Smooth muscle cell (in vitro differentiated cells): ENCODE results near the gene SERINC4. TPM values are rescaled to one million over a fixed set of nuclear protein-coding genes. Genes with fewer than 3 reads are reported as not detected.

Experiments used
- DNase-seq: peaks from one replicate; lab custom pipeline; 2025; ENCODE audit not compliant: unreplicated experiment; lab: John Stamatoyannopoulos, UW
- H2AFZ ChIP-seq: fragments of 200-600 bp; sonication (generic); 2 replicates; pipeline ENCODE4 v1.6.0; 2016; ENCODE audit warnings: antibody characterized with exemption, low read depth, mild to moderate bottlenecking
- H3F3A ChIP-seq: fragments of 200-600 bp; sonication (generic); 2 replicates; pipeline ENCODE4 v1.6.0; 2017; ENCODE audit warnings: antibody characterized with exemption, low read depth
- H3K27ac ChIP-seq: fragments of 200-600 bp; sonication (generic); 2 replicates; pipeline ENCODE4 v1.5.1; 2016; ENCODE audit warnings: low read depth, mild to moderate bottlenecking
- H3K27me3 ChIP-seq: fragments of 200-600 bp; sonication (generic); 2 replicates; pipeline ENCODE4 v1.6.1; 2016; ENCODE audit warnings: low read depth, mild to moderate bottlenecking
- H3K36me3 ChIP-seq: fragments of 200-600 bp; sonication (generic); 2 replicates; pipeline ENCODE4 v1.5.1; 2016; ENCODE audit warnings: low read depth
- H3K4me1 ChIP-seq: fragments of 200-600 bp; sonication (generic); 2 replicates; pipeline ENCODE4 v1.5.1; 2016; ENCODE audit warnings: low read depth
- H3K4me2 ChIP-seq: fragments of 200-600 bp; sonication (generic); 2 replicates; pipeline ENCODE4 v1.6.0; 2016; ENCODE audit warnings: mild to moderate bottlenecking
- H3K4me3 ChIP-seq: fragments of 200-600 bp; sonication (generic); 2 replicates; pipeline ENCODE4 v1.5.1; 2016; ENCODE audit warnings: mild to moderate bottlenecking
- H3K79me2 ChIP-seq: fragments of 200-600 bp; sonication (generic); 2 replicates; pipeline ENCODE4 v1.6.0; 2016; ENCODE audit warnings: low read depth, mild to moderate bottlenecking
- H3K9ac ChIP-seq: fragments of 200-600 bp; sonication (generic); 2 replicates; pipeline ENCODE4 v1.6.0; 2016; ENCODE audit warnings: low read depth
- H3K9me3 ChIP-seq: fragments of 200-600 bp; sonication (generic); replicated peaks from 2 replicates; pipeline ENCODE4 v1.5.1; 2016; ENCODE audit warnings: low read depth
- H4K20me1 ChIP-seq: fragments of 200-600 bp; sonication (generic); 2 replicates; pipeline ENCODE4 v1.6.0; 2016; ENCODE audit warnings: low read depth
- WGBS: methylation state at CpG from one replicate; pipeline ENCODE4 v1.1.7; 2016; ENCODE audit warnings: low lambda C conversion rate; 5-methylcytosine and 5-hydroxymethylcytosine counted together
- polyA plus RNA-seq: library from polyadenylated mRNA; unstranded; fragments of >200 nt; fragmentation: Nextera tagmentation; extraction: Ambion mirVana; gene quantifications from 2 replicates; pipeline ENCODE4 v1.2.1, GENCODE V29; 2016
- total RNA-seq: library from RNA; depleted of rRNA; stranded (reverse); fragments of >200 nt; gene quantifications from 2 replicates; pipeline ENCODE4 v1.2.3, GENCODE V29; 2014
- TF ChIP-seq, protein P1 (sequence below): fragments of 200-600 bp; sonication (generic); IDR thresholded peaks from 2 replicates; pipeline ENCODE4 v1.5.1; 2017; ENCODE audit warnings: borderline replicate concordance, mild to moderate bottlenecking, antibody characterized with exemption; ENCODE audit not compliant: insufficient read depth, poor library complexity, severe bottlenecking

The SERINC4 gene
- total and polyA plus RNA-seq, 2 experiments from 2014 or later = 0.17 TPM; not detected in 1

DNA sequence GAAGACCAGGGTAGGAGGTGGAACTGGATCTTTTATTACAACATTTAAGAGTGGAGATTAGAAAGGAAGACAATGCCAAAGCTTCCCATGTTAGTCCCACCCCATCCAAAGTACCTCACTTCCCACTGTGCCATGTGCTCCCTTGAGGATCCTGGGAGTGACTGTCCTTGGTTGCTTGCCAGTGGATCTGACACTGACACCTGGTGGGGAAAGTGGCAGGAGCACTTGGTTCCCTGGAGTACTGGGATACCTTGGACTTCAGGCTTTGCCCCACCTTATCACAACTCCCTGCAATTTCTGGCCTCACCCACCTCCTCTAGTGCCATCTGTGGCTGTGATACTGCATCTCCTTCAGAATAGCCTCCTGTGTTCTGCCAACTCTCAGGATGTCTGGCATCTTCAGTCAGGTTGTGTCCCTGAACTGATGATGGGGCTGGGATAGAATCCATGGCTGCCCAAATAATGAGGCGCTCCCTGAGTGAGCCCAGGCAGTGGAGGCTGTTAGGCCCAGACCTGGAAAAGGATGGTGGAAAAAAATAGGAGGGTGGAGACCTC lies 24.5 kb downstream of the SERINC4 start:
- Histone ChIP-seq H3K4me2 (no peak overlapping the region), H3K4me1 (peaks cover 4% of the 10 kb centered on the region), H4K20me1 (peaks cover 26% of the 10 kb centered on the region), H3K4me3 (peak overlapping the region; percentile 67), H3K9me3 (no peaks in the 10 kb centered on the region), H3K36me3 (peaks cover 20% of the 10 kb centered on the region), H3K79me2 (no peaks in the 10 kb centered on the region), H3K9ac (no peak overlapping the region), H3K27ac (no peak overlapping the region), H3F3A (peaks cover 45% of the 10 kb centered on the region), H3K27me3 (no peaks in the 10 kb centered on the region), H2AFZ (no peak overlapping the region)
- 95% methylated on average over 1 of the region's 1 CpG for WGBS
- no peak for DNase-seq
- TF ChIP-seq, protein P1, sequence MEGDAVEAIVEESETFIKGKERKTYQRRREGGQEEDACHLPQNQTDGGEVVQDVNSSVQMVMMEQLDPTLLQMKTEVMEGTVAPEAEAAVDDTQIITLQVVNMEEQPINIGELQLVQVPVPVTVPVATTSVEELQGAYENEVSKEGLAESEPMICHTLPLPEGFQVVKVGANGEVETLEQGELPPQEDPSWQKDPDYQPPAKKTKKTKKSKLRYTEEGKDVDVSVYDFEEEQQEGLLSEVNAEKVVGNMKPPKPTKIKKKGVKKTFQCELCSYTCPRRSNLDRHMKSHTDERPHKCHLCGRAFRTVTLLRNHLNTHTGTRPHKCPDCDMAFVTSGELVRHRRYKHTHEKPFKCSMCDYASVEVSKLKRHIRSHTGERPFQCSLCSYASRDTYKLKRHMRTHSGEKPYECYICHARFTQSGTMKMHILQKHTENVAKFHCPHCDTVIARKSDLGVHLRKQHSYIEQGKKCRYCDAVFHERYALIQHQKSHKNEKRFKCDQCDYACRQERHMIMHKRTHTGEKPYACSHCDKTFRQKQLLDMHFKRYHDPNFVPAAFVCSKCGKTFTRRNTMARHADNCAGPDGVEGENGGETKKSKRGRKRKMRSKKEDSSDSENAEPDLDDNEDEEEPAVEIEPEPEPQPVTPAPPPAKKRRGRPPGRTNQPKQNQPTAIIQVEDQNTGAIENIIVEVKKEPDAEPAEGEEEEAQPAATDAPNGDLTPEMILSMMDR = no peak

- Histone ChIP-seq H3K4me2 (no peak overlapping the region), H3K79me2 (no peaks in the 10 kb centered on the region), H2AFZ (no peak overlapping the region), H3K27ac (no peak overlapping the region), H3K4me1 (peaks cover 4% of the 10 kb centered on the region), H4K20me1 (peaks cover 40% of the 10 kb centered on the region), H3K36me3 (peaks cover 27% of the 10 kb centered on the region), H3K9me3 (no peaks in the 10 kb centered on the region), H3K9ac (no peak overlapping the region), H3K27me3 (no peaks in the 10 kb centered on the region), H3F3A (peaks cover 56% of the 10 kb centered on the region), H3K4me3 (no peak overlapping the region)
- no peak for DNase-seq
- TF ChIP-seq, protein P1 = no peak
- 86% methylated on average over 4 of the region's 4 CpGs for WGBS
Observed at GRCh38 chr15:43774062-43774461, 26.0 kb downstream of the SERINC4 start.

- H3K9ac ChIP-seq = no peak overlapping the region
- no peak overlapping the region for H3K27ac ChIP-seq
- H3K4me2 ChIP-seq = no peak overlapping the region
- peaks cover 53% of the 10 kb centered on the region for H4K20me1 ChIP-seq
- no peak for DNase-seq
- no peaks in the 10 kb centered on the region for H3K79me2 ChIP-seq
- peaks cover 68% of the 10 kb centered on the region for H3F3A ChIP-seq
- H2AFZ ChIP-seq = no peak overlapping the region
- no peaks in the 10 kb centered on the region for H3K27me3 ChIP-seq
- peaks cover 35% of the 10 kb centered on the region for H3K36me3 ChIP-seq
- H3K4me3 ChIP-seq = no peak overlapping the region
- no peaks in the 10 kb centered on the region for H3K9me3 ChIP-seq
- peaks cover 4% of the 10 kb centered on the region for H3K4me1 ChIP-seq
- TF ChIP-seq, protein P1 = no peak
Observed at GRCh38 chr15:43772624-43773023, 27.4 kb downstream of the SERINC4 start.

DNA sequence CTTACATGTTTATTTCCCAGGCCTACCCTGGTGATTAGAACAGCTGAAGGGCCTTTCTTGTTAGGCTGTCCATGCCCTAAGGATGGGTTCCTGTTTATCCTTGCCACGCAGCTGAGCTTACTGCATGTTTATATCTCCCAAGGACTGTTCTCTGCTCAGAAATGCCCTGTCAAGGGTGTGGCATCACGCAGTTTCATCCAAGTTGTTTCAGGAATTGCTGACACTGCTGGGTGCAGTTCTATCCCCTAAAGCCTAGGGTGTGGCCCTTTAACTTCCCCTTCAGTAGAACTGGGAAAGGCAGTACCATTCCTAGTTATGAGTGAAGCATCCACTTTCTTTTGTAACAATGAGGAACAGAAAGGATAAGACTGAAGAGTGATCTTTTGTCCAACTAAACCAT lies 28.2 kb downstream of the SERINC4 start:
- no peak overlapping the region for H3K4me3 ChIP-seq
- WGBS = 78% methylated on average over 2 of the region's 2 CpGs
- peaks cover 4% of the 10 kb centered on the region for H3K4me1 ChIP-seq
- no peaks in the 10 kb centered on the region for H3K27me3 ChIP-seq
- peaks cover 59% of the 10 kb centered on the region for H4K20me1 ChIP-seq
- H3K4me2 ChIP-seq = no peak overlapping the region
- TF ChIP-seq, protein P1 = no peak
- H3F3A ChIP-seq = peaks cover 63% of the 10 kb centered on the region
- no peak overlapping the region for H3K27ac ChIP-seq
- no peaks in the 10 kb centered on the region for H3K79me2 ChIP-seq
- no peak overlapping the region for H2AFZ ChIP-seq
- H3K9me3 ChIP-seq = no peaks in the 10 kb centered on the region
- H3K36me3 ChIP-seq = peaks cover 41% of the 10 kb centered on the region
- H3K9ac ChIP-seq = no peak overlapping the region
- DNase-seq = no peak
